Inflammatory macrophage treated with lipopolysaccharide for 4 hours (primary cell): ENCODE results near the gene TMOD2.
A peak's percentile ranks its signal among the peaks of the same experiment; 100 is the strongest.

Experiments used
- DNase-seq: peaks from one replicate; pipeline ENCODE4 v3.0.0-alpha.2; 2020

The TMOD2 gene

DNA sequence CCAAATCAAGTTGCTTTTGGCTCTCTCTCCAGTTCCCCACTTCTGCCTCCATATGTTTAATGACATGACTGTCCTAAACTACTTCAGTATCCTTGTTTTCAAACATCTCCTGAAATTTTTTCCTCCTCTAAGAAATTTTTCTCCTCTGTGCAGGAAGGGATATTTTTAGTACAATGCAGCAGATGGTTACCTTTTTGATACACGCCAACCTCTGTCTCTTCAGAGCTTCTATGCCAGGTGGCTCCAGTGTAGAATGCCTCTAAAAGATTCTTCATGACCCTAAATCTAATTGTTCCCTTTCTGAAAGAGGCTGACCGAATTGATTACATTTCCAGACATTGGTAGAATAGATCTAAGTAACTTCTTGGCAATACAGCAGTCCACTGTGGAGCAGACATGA, 111.7 kb downstream of the TMOD2 start:
- DNase-seq: no peak

DNA sequence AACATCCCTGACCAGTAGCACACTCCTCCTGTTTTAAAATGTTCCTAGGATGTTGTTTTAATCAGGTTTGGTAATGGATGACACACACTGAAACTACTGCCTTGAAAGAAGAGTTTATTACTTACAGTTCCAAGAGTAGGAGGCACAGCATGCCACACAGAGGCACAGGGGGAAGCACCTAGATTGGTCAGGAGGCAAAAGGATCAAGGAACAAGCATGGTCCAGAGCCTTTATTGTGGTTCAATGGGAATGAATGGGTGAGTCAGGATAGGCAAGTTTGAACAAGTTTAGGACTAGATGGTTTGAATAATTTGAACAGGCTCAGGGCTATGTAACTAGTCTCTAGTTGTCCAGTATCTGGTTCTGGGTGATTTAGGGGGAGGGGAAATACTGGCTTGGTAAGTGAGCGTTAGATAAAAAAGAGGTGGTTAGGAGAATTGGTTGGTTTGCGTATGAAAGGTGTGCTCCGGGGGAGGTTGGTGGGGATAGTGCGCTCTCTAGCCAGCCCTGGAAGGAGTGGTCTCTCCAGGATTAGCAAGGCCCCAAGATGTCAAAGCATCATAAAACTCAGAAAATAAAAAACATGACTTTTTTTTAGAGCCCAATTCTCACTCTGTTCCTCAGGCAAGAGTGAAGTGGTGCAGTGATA, 113.1 kb downstream of the TMOD2 start:
- DNase-seq: peak; percentile 18

DNA sequence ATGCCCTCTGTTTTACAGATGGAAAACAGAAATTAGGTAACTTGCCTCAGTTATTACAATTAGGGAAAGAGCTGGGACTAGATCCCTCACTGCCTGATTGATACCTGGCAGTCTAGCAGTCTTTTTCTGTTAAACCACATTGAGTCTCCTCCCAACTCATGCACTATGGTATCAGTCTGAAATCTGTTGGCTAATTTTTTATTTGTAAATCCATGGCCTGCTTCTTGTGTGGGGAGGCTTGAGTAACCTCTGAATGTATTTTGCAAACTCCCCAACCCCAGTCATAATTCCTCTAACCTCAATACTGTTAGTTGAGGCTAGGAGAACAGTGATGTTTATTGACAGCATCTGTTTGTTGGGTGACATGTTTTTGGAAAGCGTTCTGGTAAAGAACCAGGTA, 113.9 kb downstream of the TMOD2 start:
- DNase-seq: no peak
